Gastrocnemius medialis (tissue), 4 donors: ENCODE results near the gene DEPDC7.

Experiments
- CTCF ChIP-seq, 5 experiments: fragments of 450-650 bp in 3 of 5; fragments of 200-600 bp in 2 of 5; sonication (generic) in 2 of 5; IDR thresholded peaks in 4 of 5; conservative IDR thresholded peaks in 1 of 5; 1 replicate in 4 of 5; 2 replicates in 1 of 5; pipeline ENCODE4 v1.5.1; 2016 to 2019; ENCODE audit warnings: antibody characterized with exemption in 5 of 5, mild to moderate bottlenecking in 3 of 5, moderate library complexity in 3 of 5
- POLR2A ChIP-seq, 2 donors: fragments of 450-650 bp; IDR thresholded peaks; one replicate each; pipeline ENCODE4 v1.6.1; 2017; ENCODE audit warnings: antibody characterized with exemption in 2 of 2, mild to moderate bottlenecking in 2 of 2, moderate library complexity in 2 of 2

- TF ChIP-seq CTCF (IDR thresholded peaks at IDR 0.05 in 4 of 5, conservative IDR thresholded peaks at IDR 0.05 in 1 of 5): no peak
- TF ChIP-seq POLR2A (IDR thresholded peaks at IDR 0.05): no peak
These were observed 28.6 kb downstream of the DEPDC7 start for GRCh38 chr11:33044285-33044756.
